ENCODE data around the gene GCAT.

DNA sequence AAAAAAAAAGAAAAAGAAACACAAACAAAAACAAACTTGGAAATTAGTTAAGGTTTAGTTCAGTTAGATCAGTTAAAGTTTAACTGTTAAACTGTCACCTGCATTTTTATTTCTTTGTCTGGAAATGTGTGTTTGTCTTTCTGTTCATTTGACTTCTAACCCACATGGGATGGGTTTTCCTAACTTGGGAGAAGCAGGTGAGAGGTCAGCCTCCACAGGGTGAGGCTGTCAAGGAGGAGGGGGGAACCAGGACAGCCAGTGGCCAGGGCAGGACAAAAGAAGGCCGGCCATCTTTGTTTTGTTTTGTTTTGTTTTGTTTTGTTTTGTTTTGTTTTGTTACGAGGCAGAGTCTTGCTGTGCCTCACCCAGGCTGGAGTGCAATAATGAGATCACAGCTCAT lies 13.4 kb upstream of the GCAT start:
- TF ChIP-seq NFRKB (IDR thresholded peaks at IDR 0.05) (no peak), SP1 (IDR thresholded peaks at IDR 0.05) (no peak), HDGF (IDR thresholded peaks at IDR 0.05; ENCODE audit: borderline replicate concordance) (no peak), TARDBP (IDR thresholded peaks at IDR 0.05) (no peak), SUZ12 (IDR thresholded peaks at IDR 0.05) (no peak), ARNT (IDR thresholded peaks at IDR 0.05) (no peak), ELF4 (IDR thresholded peaks at IDR 0.05) (no peak), FOXA1 (IDR thresholded peaks at IDR 0.05) (no peak), FOXM1 (IDR thresholded peaks at IDR 0.05; ENCODE audit: borderline replicate concordance) (no peak), BHLHE40 (IDR thresholded peaks at IDR 0.05; ENCODE audit: borderline replicate concordance) (no peak)

All from HEK293T (cell line).